OCI-LY1 (cell line): Measurements from ENCODE around the gene DUSP16.

Experiments
- CTCF ChIP-seq: fragments of 200-600 bp; sonication (generic), shearing (Covaris generic); IDR thresholded peaks from 2 replicates; pipeline ENCODE4 v1.5.1; 2017; ENCODE audit warnings: mild to moderate bottlenecking, antibody characterized with exemption, low read length, moderate library complexity, mixed read lengths
- EZH2 ChIP-seq: fragments of 200-600 bp; sonication (generic), shearing (Covaris generic); IDR thresholded peaks from 2 replicates; pipeline ENCODE4 v1.8.0; 2017; ENCODE audit warnings: borderline replicate concordance, mixed run types, mild to moderate bottlenecking, antibody characterized with exemption, low read length, moderate library complexity, mixed read lengths

- no peak for TF ChIP-seq EZH2
- TF ChIP-seq CTCF = no peak
These were observed 121.2 kb downstream of the DUSP16 start for GRCh38 chr12:12441429-12441807.
